HG02588 (cell line): Measurements from ENCODE around the gene SLC36A1.

Experiments used
- ATAC-seq: cut with Tn5 transposase; IDR thresholded peaks from one replicate; pipeline ENCODE4 v1.9.1; 2021; ENCODE audit warnings: mild to moderate bottlenecking, moderate library complexity; ENCODE audit not compliant: unreplicated experiment

The SLC36A1 gene

DNA sequence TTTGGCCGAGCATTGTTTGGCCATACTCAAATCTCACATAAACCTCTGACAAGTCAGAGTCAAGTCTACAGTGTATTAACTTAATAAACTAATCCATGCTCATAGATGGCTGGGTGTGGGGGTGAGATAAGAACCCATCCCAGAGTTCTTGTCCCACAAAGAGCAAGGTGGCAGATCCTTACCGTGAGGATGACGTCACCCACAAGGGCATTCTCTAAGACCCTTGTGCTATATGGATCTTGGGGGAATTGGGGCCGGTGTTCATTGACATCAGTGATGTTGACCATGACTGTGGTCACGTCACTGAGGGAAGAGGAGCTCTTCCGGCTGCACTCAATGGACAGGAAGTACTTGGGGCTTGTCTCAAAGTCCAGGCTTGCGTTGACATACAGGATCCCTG is 81.6 kb downstream of the SLC36A1 start:
- no peak for ATAC-seq

DNA sequence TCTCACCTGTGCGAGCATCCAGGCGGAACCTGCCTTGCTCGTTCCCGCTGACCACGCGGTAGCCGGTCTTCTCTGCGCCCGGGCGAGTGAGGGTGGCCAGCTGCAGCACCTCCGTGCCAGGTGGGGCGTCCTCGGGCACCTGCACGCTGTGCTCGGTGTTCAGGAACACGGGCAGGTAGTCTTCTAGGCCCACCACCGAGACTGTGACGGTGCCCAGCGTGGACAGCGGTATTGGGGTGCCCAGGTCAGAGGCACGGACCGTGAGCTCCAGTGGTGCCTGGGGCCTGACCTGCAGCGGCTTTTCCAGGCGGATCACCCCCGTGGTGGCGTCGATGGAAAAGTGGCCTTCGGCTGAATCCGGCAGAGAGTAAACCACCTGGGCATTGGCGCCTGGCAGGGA is 84.2 kb downstream of the SLC36A1 start:
- ATAC-seq: no peak

DNA sequence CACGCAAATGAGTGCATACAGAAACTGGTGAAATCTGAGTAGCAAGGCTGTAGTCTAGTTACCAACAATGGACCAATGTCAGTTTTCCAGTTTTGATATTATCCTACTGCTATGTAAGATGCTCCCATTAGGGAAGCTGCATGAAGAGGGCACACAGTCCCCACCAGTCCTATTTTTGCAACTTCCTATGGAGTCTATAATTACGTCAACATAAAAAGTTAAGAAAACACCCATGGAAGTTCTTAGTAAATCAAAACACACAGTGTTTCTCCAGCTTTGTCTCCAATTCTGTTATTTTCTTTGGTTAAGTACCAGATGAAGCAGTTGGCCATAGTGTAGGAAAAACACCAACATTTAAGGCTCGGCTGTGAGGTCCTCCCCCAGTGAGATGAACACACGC is 85.0 kb downstream of the SLC36A1 start:
- no peak for ATAC-seq

DNA sequence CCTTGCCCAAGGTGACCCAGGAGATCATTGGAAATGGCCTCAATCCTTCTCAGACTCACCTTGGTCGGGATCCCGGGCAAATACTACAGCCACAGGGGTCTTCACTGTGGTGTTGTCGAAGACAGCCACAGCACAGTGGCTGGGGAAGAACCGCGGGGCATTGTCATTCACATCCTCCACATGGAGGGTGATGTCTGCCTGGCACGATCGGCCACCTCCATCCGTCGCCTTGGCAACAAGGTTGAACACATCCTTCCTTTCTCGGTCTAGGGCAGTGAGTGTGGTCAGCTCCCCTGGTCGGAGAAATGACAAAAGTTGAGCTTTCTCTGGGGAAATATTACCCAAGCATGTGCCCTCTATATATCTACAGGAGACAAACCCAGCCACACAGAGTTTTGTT is 86.9 kb downstream of the SLC36A1 start:
- ATAC-seq: no peak

DNA sequence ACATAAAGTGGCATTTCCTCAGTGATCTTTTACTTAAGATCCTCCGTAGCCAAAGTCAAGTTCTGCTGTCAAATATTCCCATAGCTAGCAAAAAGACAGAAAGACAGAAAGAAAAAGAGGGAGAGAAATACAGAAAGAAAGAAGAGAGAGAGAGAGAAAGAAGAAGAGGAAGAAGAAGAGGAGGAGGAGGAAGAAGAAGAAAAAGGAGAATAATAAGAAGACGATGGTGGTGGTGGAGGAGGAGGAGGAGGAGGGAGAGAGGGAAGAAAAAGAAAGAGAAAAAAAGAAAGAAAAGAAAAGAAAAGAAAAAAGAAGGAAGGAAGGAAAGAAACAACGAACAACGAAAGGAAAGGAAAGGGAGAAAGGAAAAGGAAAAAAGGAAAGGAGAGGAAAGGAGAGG is 89.6 kb downstream of the SLC36A1 start:
- ATAC-seq: no peak

DNA sequence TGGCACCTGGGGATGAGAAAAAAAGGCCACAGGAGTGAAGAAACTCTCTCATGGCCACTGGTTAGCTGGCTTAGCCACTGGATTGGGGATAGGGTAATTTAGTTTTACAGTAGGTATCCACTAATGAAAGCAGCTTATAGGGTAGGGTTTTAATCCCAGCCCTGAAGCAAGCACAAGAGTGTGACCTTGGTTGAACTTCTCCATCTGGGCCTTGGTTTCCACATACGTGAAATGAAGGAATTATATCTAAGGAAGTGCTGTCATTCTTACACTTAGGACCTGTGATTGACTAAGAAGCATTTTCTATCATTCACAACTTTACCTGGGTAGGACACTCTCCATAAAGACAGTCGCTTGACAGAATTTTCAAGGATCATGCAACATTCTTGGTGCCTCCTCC is 94.2 kb downstream of the SLC36A1 start:
- ATAC-seq: no peak
